H9 (cell line): Measurements from ENCODE around the gene FCSK. TPM values are rescaled to one million over a fixed set of nuclear protein-coding genes. Genes with fewer than 3 reads are reported as not detected.

Experiments used
- DNase-seq: peaks from one replicate; pipeline ENCODE4 v3.0.0-alpha.2; 2017
- H2AFZ ChIP-seq: one replicate; pipeline ENCODE4 v1.6.1; 2013; ENCODE audit warnings: mild to moderate bottlenecking, low read length, control low read depth, moderate library complexity
- H2AK5ac ChIP-seq: 2 replicates; pipeline ENCODE4 v1.6.1; 2013; ENCODE audit warnings: low read length, control low read depth, mixed read lengths; ENCODE audit not compliant: insufficient read length
- H2BK120ac ChIP-seq: one replicate; pipeline ENCODE4 v1.6.1; 2013; ENCODE audit warnings: low read depth, mild to moderate bottlenecking, low read length, control low read depth, inconsistent platforms; ENCODE audit not compliant: poor library complexity, severe bottlenecking
- H2BK12ac ChIP-seq: 2 replicates; pipeline ENCODE4 v1.6.1; 2013; ENCODE audit warnings: low read length, control low read depth, mixed read lengths, low read depth; ENCODE audit not compliant: insufficient read length
- H2BK15ac ChIP-seq: 2 replicates; pipeline ENCODE4 v1.6.1; 2013; ENCODE audit warnings: low read depth, low read length, control low read depth
- H2BK20ac ChIP-seq: one replicate; pipeline ENCODE4 v1.6.1; 2013; ENCODE audit warnings: low read depth, mild to moderate bottlenecking, low read length, control low read depth, inconsistent platforms; ENCODE audit not compliant: poor library complexity, severe bottlenecking
- H2BK5ac ChIP-seq: 2 replicates; pipeline ENCODE4 v1.6.1; 2013; ENCODE audit warnings: low read length, control low read depth, mixed read lengths; ENCODE audit not compliant: insufficient read length
- H3K14ac ChIP-seq: 2 replicates; pipeline ENCODE4 v1.6.1; 2013; ENCODE audit warnings: low read length, control low read depth; ENCODE audit not compliant: insufficient read depth
- H3K18ac ChIP-seq: 2 replicates; pipeline ENCODE4 v1.6.1; 2013; ENCODE audit warnings: low read depth, mild to moderate bottlenecking, mixed read lengths, low read length, control low read depth; ENCODE audit not compliant: insufficient read length
- H3K23ac ChIP-seq: 2 replicates; pipeline ENCODE4 v1.6.1; 2013; ENCODE audit warnings: low read length, control low read depth, mixed read lengths, low read depth; ENCODE audit not compliant: insufficient read length
- H3K23me2 ChIP-seq: 2 replicates; pipeline ENCODE4 v1.6.1; 2013; ENCODE audit warnings: low read depth, mild to moderate bottlenecking, mixed read lengths, low read length, control low read depth; ENCODE audit not compliant: insufficient read length, poor library complexity, severe bottlenecking
- H3K27ac ChIP-seq: 2 replicates; pipeline ENCODE4 v1.5.1; 2013; ENCODE audit warnings: low read length, control low read depth, mixed read lengths, low read depth; ENCODE audit not compliant: insufficient read length
- H3K27me3 ChIP-seq: 2 replicates; pipeline ENCODE4 v1.6.1; 2013; ENCODE audit warnings: low read length, control low read depth, inconsistent platforms; ENCODE audit not compliant: insufficient read depth
- H3K4ac ChIP-seq: 2 replicates; pipeline ENCODE4 v1.6.1; 2013; ENCODE audit warnings: low read depth, mild to moderate bottlenecking, control low read depth, inconsistent platforms, low read length, moderate library complexity
- H3K4me1 ChIP-seq: 2 replicates; pipeline ENCODE4 v1.6.1; 2013; ENCODE audit warnings: low read length, control low read depth, inconsistent platforms; ENCODE audit not compliant: insufficient read depth
- H3K4me2 ChIP-seq: 2 replicates; pipeline ENCODE4 v1.6.1; 2013; ENCODE audit warnings: low read length, control low read depth, mixed read lengths; ENCODE audit not compliant: insufficient read length, insufficient read depth
- H3K56ac ChIP-seq: 2 replicates; pipeline ENCODE4 v1.6.1; 2013; ENCODE audit warnings: low read depth, mild to moderate bottlenecking, mixed read lengths, low read length, control low read depth; ENCODE audit not compliant: insufficient read length
- H3K79me1 ChIP-seq: 2 replicates; pipeline ENCODE4 v1.6.1; 2013; ENCODE audit warnings: low read depth, mild to moderate bottlenecking, moderate library complexity, low read length, control low read depth, inconsistent platforms; ENCODE audit not compliant: insufficient read depth, poor library complexity, severe bottlenecking
- H3K79me2 ChIP-seq: 2 replicates; pipeline ENCODE4 v1.6.1; 2013; ENCODE audit warnings: low read length, control low read depth, inconsistent platforms; ENCODE audit not compliant: insufficient read depth
- H3K9ac ChIP-seq: 2 replicates; pipeline ENCODE4 v1.6.1; 2013; ENCODE audit warnings: low read length, control low read depth, mixed read lengths; ENCODE audit not compliant: insufficient read length; ENCODE audit errors: extremely low read depth
- H3K9me3 ChIP-seq: one replicate; pipeline ENCODE4 v1.6.1; 2013; ENCODE audit warnings: low read depth, low read length, inconsistent platforms; ENCODE audit not compliant: control insufficient read depth
- H3T11ph ChIP-seq: one replicate; pipeline ENCODE4 v1.6.1; 2013; ENCODE audit warnings: mild to moderate bottlenecking, low read length, control low read depth, inconsistent platforms
- H4K20me1 ChIP-seq: one replicate; pipeline ENCODE4 v1.6.1; 2013; ENCODE audit not compliant: control insufficient read depth, insufficient read length, insufficient read depth
- H4K5ac ChIP-seq: 2 replicates; pipeline ENCODE4 v1.6.1; 2013; ENCODE audit warnings: low read depth, mild to moderate bottlenecking, mixed read lengths, low read length, control low read depth; ENCODE audit not compliant: insufficient read length
- H4K8ac ChIP-seq: replicated peaks from 2 replicates; pipeline ENCODE4 v1.6.1; 2013; ENCODE audit warnings: low read length, control low read depth, mixed read lengths, low read depth; ENCODE audit not compliant: insufficient read length
- H4K91ac ChIP-seq: 2 replicates; pipeline ENCODE4 v1.6.1; 2013; ENCODE audit warnings: low read depth, mild to moderate bottlenecking, moderate library complexity, mixed read lengths, low read length, control low read depth; ENCODE audit not compliant: insufficient read length
- H3K27ac Mint-ChIP-seq, 3 experiments: 2 replicates in 2 of 3; 3 replicates in 1 of 3; pipeline ENCODE4 v1.8.0; 2020 to 2021; ENCODE audit warnings: mixed read lengths in 3 of 3, mild to moderate bottlenecking in 1 of 3, moderate library complexity in 1 of 3
- H3K27me3 Mint-ChIP-seq: 2 replicates; pipeline ENCODE4 v1.8.0; 2021; ENCODE audit warnings: low read depth, mild to moderate bottlenecking, moderate library complexity, mixed read lengths
- H3K36me3 Mint-ChIP-seq, 3 experiments: 2 replicates in 2 of 3; 3 replicates in 1 of 3; pipeline ENCODE4 v1.8.0; 2020 to 2021; ENCODE audit warnings: low read depth in 3 of 3, mixed read lengths in 3 of 3; ENCODE audit not compliant: insufficient read depth in 1 of 3
- H3K4me1 Mint-ChIP-seq, 2 experiments: 2 replicates each; pipeline ENCODE4 v1.8.0; 2020; ENCODE audit warnings: mixed read lengths in 2 of 2
- H3K4me3 Mint-ChIP-seq, 2 experiments: 2 replicates in 1 of 2; 3 replicates in 1 of 2; pipeline ENCODE4 v1.8.0; 2020 to 2021; ENCODE audit warnings: mild to moderate bottlenecking in 2 of 2, mixed read lengths in 2 of 2, moderate library complexity in 1 of 2
- H3K9me3 Mint-ChIP-seq, 2 experiments: 2 replicates in 1 of 2; 3 replicates in 1 of 2; pipeline ENCODE4 v1.8.0; 2020; ENCODE audit warnings: mild to moderate bottlenecking in 2 of 2, mixed read lengths in 2 of 2, moderate library complexity in 1 of 2
- CTCF ChIP-seq: fragments of 200-600 bp; sonication (generic); conservative IDR thresholded peaks from 3 replicates; pipeline ENCODE4 v1.8.0; 2021; ENCODE audit warnings: antibody characterized with exemption, mild to moderate bottlenecking
- WGBS: extraction: QIAGEN DNeasy Blood & Tissue Kit; methylation state at CpG from one replicate; pipeline ENCODE4 v1.1.7; 2013; ENCODE audit warnings: missing lambda C conversion rate, low lambda C conversion rate, mixed read lengths; ENCODE audit not compliant: insufficient read length; ENCODE audit errors: extremely low coverage; 5-methylcytosine and 5-hydroxymethylcytosine counted together
- total RNA-seq: library from RNA; stranded (reverse); gene quantifications from 2 replicates; pipeline ENCODE4 v1.2.1, GENCODE V29; 2021

Gene FCSK
- total RNA-seq, 1 experiment from 2014 or later, result 6.5 TPM

- peaks cover 3% of the 10 kb centered on the region for H4K20me1 ChIP-seq
- H3K9me3 ChIP-seq, result no peaks in the 10 kb centered on the region
- H3K23ac ChIP-seq, result no peak overlapping the region
- no peak overlapping the region for H3K14ac ChIP-seq
- no peak overlapping the region for H4K8ac ChIP-seq
- Mint-ChIP-seq H3K27me3 (no peaks in the 10 kb centered on the region), H3K4me3 (no peak overlapping the region), H3K36me3 (no peaks in the 10 kb centered on the region), H3K4me1 (peaks cover 6 to 10% of the 10 kb centered on the region in 2 experiments), H3K9me3 (no peaks in the 10 kb centered on the region), H3K27ac (no peak overlapping the region)
- DNase-seq, result no peak
- H3K27ac ChIP-seq, result no peak overlapping the region
- H2BK15ac ChIP-seq, result no peak overlapping the region
- no peak overlapping the region for H2BK12ac ChIP-seq
- no peaks in the 10 kb centered on the region for H3K27me3 ChIP-seq
- no peak overlapping the region for H2BK5ac ChIP-seq
- H3K79me1 ChIP-seq, result no peaks in the 10 kb centered on the region
- no peak overlapping the region for H4K91ac ChIP-seq
- no peak overlapping the region for H3K9ac ChIP-seq
- no CpG with 5 or more reads among the region's 2 CpGs for WGBS
- no peaks in the 10 kb centered on the region for H3K79me2 ChIP-seq
- no peaks in the 10 kb centered on the region for H3K4me1 ChIP-seq
- no peak overlapping the region for H3T11ph ChIP-seq
- no peak overlapping the region for H2AK5ac ChIP-seq
- H2BK20ac ChIP-seq, result no peak overlapping the region
- H2AFZ ChIP-seq, result no peak overlapping the region
- H2BK120ac ChIP-seq, result no peak overlapping the region
- H3K56ac ChIP-seq, result no peak overlapping the region
- H3K4ac ChIP-seq, result no peak overlapping the region
- H3K4me2 ChIP-seq, result no peak overlapping the region
- no peak for TF ChIP-seq CTCF
- no peak overlapping the region for H3K18ac ChIP-seq
- no peaks in the 10 kb centered on the region for H3K23me2 ChIP-seq
- no peak overlapping the region for H4K5ac ChIP-seq
Measured at GRCh38 chr16:70463235-70463634, 8.8 kb downstream of the FCSK start.
